MM.1S (cell line): ENCODE data around the gene SEC63.

Experiments used
- CTCF ChIP-seq: fragments of 300-600 bp; sonication (generic); IDR thresholded peaks from 2 replicates; pipeline ENCODE4 v1.5.1; 2016; ENCODE audit warnings: antibody characterized with exemption, low read length, mixed read lengths
- EZH2 ChIP-seq: fragments of 300-600 bp; sonication (generic); optimal IDR thresholded peaks from 2 replicates; pipeline ENCODE3; 2017; ENCODE audit warnings: low read depth, mild to moderate bottlenecking, antibody characterized with exemption, low read length, mixed read lengths

DNA sequence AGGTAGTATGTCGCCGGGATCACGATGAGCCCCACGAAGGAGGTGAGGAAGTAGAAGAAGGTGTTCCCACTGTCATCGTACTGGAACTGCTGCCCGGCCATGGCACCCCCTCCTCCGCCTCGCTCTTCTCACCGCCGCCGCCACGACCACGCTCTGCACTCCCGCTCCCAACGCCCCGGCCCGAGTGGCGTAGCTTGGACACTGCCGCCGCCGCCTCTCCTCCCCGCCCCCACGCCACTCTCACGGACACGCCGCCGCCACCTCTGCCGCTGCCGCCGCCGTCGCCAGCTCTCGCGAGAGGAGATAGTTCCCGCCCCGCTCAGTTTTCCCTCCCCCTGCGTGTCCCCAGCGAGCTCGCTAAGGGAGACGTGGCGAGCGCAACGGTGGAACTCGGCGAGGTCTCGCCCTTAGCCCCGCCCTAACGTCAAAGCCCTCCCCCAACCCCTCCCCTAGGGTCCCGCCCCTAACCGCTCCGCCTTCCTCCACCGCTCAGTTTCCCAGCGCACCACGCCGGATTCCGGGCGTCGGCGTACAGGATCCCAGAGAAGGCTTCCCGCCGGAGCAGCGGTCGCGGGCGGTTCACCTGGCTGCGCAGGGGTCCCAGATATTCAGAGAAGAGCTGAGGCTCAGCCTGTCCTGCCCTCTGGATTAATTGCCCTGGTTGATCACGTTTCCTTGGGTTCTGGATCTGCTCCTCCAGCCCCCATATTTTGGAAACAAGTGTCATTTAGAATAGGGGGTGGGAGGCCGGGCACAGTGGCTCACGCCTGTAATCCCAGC lies at the start of gene SEC63:
- TF ChIP-seq CTCF (no peak), EZH2 (no peak)
